Measurements from ENCODE around the gene ARL4C.

Gene ARL4C, protein sequence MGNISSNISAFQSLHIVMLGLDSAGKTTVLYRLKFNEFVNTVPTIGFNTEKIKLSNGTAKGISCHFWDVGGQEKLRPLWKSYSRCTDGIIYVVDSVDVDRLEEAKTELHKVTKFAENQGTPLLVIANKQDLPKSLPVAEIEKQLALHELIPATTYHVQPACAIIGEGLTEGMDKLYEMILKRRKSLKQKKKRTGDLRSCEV

DNA sequence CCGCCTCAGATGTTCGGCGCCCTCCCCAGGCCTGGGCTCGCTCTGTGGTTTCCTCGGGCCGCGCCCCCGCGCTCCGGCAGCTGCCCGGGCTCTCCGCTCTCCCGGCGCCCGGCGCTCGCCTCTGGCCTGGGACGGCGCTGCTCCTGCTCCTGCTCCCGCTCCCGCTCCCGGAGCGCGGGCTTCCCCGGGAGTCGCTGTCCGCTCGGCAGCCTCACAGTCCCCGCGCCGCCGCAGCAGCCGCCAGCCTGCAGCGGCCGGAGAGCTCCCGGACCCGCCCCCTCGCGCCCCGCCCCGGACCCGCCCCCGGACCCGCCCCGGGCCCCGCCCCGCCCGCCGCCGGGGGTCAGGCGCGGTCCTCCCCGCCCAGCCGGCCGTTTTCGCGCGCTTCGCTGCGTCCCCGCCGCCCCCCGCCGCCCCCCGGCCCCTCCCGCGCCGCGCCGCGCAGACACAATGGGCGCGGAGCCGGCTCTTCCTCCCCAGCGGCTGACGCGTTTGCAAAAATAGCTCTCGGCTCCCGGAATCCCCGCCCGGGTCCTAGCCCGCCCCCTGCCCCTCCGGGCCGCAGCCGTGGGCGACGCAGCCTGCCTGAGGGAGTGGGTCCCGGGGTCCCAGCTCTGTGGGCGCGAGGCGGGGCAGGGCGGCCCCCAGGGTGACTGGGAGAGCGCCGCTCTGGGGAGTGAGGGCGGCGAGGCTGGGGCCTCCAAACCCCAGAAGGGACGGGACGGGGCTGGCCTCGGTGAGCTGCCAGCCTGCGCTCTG, at the start of gene ARL4C:
Gene ARL4C (minus strand): TSS at position 247 of the 759 bp plus-strand sequence. CDS start 495 bp downstream, outside the sequence.
- H3K27ac ChIP-seq (ENCODE audit: low read length), result no peak within 1 kb of the TSS
- WGBS (ENCODE audit: insufficient coverage, insufficient read length), result no CpG with 5 or more reads among the region's 100 CpGs
- H3K4me3 ChIP-seq (ENCODE audit: low read length), result peak within 1 kb of the TSS; percentile 72
- no peaks in the 10 kb centered on the region for H3K9me3 ChIP-seq (ENCODE audit: control insufficient read depth, insufficient read depth, low read length)
- no peaks in the 10 kb centered on the region for H3K36me3 ChIP-seq (ENCODE audit: control insufficient read depth, insufficient read depth, low read length)
- H3K27me3 ChIP-seq (ENCODE audit: control insufficient read depth, insufficient read depth, low read length), result no peaks in the 10 kb centered on the region; the same call in 1 of the 2 replicates
- no peak for DNase-seq (ENCODE audit: low read depth, low spot score)
- peaks cover 1% of the 10 kb centered on the region for H3K4me1 ChIP-seq (ENCODE audit: control insufficient read depth, insufficient read depth, low read length)

DNA sequence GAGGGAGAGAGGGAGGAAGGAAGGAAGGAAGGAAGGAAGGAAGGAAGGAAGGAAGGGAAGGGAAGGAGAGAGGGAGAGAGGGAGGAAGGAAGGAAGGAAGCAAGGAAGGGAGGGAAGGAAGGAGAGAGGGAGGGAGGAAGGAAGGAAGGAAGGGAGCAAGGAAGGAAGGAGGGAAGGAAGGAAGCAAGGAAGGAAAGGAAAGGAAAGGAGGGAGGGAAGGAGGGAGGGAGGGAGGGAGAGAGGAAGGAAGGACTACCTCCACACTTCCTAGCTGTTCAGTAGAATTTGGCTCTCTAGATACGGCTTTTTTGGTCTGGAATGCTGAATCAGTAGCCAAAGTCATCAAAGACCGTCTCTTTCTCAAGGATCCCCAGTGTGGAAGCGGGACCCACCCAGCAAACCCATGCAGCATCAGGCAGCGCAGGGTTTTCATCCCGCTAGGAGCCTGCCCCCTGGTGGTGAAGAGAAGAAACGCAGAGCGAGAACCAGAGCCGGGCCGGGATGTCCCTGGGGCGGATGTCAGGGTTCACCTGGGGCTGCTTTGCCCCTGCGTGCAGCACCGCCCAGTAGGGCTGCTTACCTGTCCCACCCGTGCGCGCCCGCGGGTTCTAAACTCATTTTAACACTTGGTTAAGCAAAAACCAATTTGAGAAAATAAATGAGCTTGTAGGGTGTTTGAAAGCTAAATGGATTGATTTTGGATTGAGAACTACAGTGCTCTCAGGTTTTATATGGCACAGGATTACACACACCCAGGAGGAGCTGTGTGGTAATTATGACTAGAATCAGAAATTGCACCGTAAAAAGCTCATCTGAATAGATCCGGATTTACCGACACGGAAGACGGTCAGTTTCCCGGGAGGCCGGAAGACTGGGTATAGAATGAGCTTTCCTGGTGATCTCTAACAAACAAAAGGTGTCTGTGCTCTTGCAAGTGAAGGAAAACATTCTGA, 48.1 kb upstream of the ARL4C start:
- H3K27me3 ChIP-seq (ENCODE audit: control insufficient read depth, insufficient read depth, low read length), result no peaks in the 10 kb centered on the region
- no peaks in the 10 kb centered on the region for H3K36me3 ChIP-seq (ENCODE audit: control insufficient read depth, insufficient read depth, low read length)
- H3K4me1 ChIP-seq (ENCODE audit: control insufficient read depth, insufficient read depth, low read length), result peaks cover 6% of the 10 kb centered on the region
- peak; percentile 58 for DNase-seq (ENCODE audit: low read depth, low spot score)
- H3K4me3 ChIP-seq (ENCODE audit: low read length), result no peak overlapping the region
- no peaks in the 10 kb centered on the region for H3K9me3 ChIP-seq (ENCODE audit: control insufficient read depth, insufficient read depth, low read length)
- H3K27ac ChIP-seq (ENCODE audit: low read length), result no peak overlapping the region
- WGBS (ENCODE audit: insufficient coverage, insufficient read length), result no CpG with 5 or more reads among the region's 24 CpGs

DNA sequence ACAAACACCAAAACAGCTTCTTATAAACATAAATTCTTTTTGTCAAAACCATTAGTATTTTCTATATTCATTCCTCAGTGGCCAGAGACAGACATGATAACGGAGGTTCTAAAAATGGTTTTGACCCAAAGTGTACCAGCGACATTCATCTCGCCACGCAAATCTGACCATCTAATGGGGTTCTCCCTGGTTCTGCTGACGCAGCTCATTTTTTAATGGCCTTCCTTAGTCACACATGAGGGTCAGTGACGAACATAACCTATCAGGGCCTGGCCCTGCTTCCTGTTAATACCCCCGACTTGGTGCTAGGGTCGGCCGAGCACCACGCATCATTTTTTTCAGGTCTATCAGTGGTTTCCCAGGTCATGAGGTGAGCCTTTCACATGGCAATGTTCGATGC, 45.9 kb upstream of the ARL4C start:
- no CpG with 5 or more reads among the region's 11 CpGs for WGBS (ENCODE audit: insufficient coverage, insufficient read length)
- H3K4me3 ChIP-seq (ENCODE audit: low read length), result no peak overlapping the region
- H3K27me3 ChIP-seq (ENCODE audit: control insufficient read depth, insufficient read depth, low read length), result no peaks in the 10 kb centered on the region
- no peak for DNase-seq (ENCODE audit: low read depth, low spot score)
- H3K4me1 ChIP-seq (ENCODE audit: control insufficient read depth, insufficient read depth, low read length), result peaks cover 2% of the 10 kb centered on the region
- H3K9me3 ChIP-seq (ENCODE audit: control insufficient read depth, insufficient read depth, low read length), result no peaks in the 10 kb centered on the region
- no peak overlapping the region for H3K27ac ChIP-seq (ENCODE audit: low read length)
- H3K36me3 ChIP-seq (ENCODE audit: control insufficient read depth, insufficient read depth, low read length), result no peaks in the 10 kb centered on the region

DNA sequence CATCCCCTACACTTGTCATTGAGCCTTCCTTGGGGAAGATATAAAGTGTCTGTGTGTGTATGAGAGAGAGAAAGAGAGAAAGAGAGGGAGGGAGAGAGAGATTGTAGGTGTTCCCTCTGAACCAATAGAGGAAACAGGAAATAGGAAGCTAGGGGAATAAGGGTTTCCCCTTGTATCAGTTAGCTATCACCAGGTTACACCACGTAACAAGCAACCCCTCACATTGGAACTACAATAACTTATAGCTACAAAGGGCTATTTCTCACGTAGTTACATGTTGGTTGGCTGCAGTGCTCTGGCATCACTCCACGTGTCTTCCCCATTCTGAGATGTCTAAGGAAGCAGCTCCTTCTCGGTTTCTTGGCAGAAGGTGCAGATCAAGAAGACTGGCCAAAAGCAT, 41.0 kb upstream of the ARL4C start:
- H3K36me3 ChIP-seq (ENCODE audit: control insufficient read depth, insufficient read depth, low read length), result no peaks in the 10 kb centered on the region
- no peaks in the 10 kb centered on the region for H3K9me3 ChIP-seq (ENCODE audit: control insufficient read depth, insufficient read depth, low read length)
- H3K4me1 ChIP-seq (ENCODE audit: control insufficient read depth, insufficient read depth, low read length), result no peaks in the 10 kb centered on the region
- DNase-seq (ENCODE audit: low read depth, low spot score), result no peak
- no CpG with 5 or more reads among the region's 4 CpGs for WGBS (ENCODE audit: insufficient coverage, insufficient read length)
- H3K27me3 ChIP-seq (ENCODE audit: control insufficient read depth, insufficient read depth, low read length), result no peaks in the 10 kb centered on the region
- H3K4me3 ChIP-seq (ENCODE audit: low read length), result no peak overlapping the region
- H3K27ac ChIP-seq (ENCODE audit: low read length), result no peak overlapping the region

DNA sequence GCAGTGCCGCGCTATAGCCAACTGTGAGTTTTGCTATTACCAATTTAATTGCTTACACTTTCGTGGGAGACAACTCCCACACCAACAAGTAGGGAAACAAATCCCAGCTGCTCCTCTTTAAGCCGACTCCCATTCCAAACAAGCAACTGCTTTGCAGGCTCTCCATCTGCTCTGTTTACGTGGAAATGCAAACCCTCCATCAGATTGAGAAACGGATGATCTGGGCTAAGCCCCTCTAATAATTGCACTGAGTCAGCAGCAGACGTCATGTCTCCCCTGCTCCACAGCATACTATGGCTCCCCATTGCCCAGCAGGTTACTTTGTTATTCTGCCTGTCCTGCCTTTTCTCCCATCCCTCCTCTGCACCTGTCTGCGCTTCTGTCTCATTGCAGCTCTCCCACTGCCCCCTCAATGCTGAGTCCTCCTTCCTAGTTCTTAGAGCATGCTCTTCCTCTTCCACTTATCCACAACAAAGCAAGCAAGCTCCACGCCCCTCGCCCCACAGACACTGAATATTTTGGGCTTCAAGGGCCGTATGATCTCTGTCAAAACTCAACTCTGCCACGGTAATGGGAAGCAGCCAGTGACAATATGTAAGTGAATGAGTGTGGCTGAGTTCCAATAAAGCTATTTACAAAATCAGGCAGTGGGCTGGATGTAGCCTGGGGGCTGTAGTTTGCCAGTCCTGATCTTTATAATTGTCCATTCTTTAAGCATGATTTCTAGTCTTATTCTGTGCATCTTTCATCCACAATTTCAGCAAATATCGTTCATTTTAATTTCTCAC, 39.5 kb upstream of the ARL4C start:
- H3K4me3 ChIP-seq (ENCODE audit: low read length), result no peak overlapping the region
- no peaks in the 10 kb centered on the region for H3K36me3 ChIP-seq (ENCODE audit: control insufficient read depth, insufficient read depth, low read length)
- no CpG with 5 or more reads among the region's 13 CpGs for WGBS (ENCODE audit: insufficient coverage, insufficient read length)
- no peak overlapping the region for H3K27ac ChIP-seq (ENCODE audit: low read length)
- no peaks in the 10 kb centered on the region for H3K4me1 ChIP-seq (ENCODE audit: control insufficient read depth, insufficient read depth, low read length)
- no peaks in the 10 kb centered on the region for H3K27me3 ChIP-seq (ENCODE audit: control insufficient read depth, insufficient read depth, low read length)
- no peaks in the 10 kb centered on the region for H3K9me3 ChIP-seq (ENCODE audit: control insufficient read depth, insufficient read depth, low read length)
- no peak for DNase-seq (ENCODE audit: low read depth, low spot score)

DNA sequence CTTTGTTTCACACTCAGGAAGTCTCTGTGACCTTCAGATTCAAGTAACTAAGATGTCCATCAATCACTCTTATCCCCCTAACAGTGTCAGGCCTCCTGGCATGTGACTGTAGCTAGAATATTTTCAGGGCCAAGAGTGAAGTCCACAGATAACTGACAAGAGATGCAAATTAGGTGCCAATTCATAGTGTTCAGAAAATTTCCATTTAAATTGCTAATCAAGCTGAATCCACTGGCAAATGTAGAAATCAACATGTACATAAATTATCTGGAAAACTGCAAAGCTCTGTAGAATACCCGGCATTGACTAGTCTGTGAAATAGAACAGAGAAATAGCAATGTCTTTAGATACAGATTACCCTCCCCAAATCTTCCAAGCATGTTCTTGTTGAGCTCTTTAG, 38.6 kb upstream of the ARL4C start:
- H3K27ac ChIP-seq (ENCODE audit: low read length), result no peak overlapping the region
- no peak overlapping the region for H3K4me3 ChIP-seq (ENCODE audit: low read length)
- no peaks in the 10 kb centered on the region for H3K36me3 ChIP-seq (ENCODE audit: control insufficient read depth, insufficient read depth, low read length)
- no peaks in the 10 kb centered on the region for H3K9me3 ChIP-seq (ENCODE audit: control insufficient read depth, insufficient read depth, low read length)
- WGBS (ENCODE audit: insufficient coverage, insufficient read length), result no CpG with 5 or more reads among the region's 1 CpG
- DNase-seq (ENCODE audit: low read depth, low spot score), result no peak
- no peaks in the 10 kb centered on the region for H3K27me3 ChIP-seq (ENCODE audit: control insufficient read depth, insufficient read depth, low read length)
- no peaks in the 10 kb centered on the region for H3K4me1 ChIP-seq (ENCODE audit: control insufficient read depth, insufficient read depth, low read length)

DNA sequence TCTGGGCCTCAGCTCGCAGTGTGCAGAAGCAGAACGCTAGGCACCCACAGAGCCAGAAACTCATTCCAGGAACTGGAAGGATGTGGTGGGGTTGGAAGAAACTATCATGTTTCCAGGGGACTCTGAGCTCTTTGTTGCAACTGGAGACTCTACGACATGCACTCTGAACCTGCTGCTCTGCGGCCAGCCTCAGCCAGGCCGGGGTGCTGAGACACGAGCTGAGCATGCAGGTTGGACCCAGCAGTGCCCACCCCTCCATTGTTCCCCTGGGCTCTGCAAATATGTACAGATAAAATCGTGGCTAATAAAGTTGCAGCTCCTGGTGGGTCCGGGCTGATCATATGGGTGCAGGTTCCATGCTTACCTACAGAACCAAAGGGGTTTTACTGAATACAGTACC, 37.6 kb upstream of the ARL4C start:
- H3K4me1 ChIP-seq (ENCODE audit: control insufficient read depth, insufficient read depth, low read length), result no peaks in the 10 kb centered on the region
- WGBS (ENCODE audit: insufficient coverage, insufficient read length), result no CpG with 5 or more reads among the region's 8 CpGs
- no peaks in the 10 kb centered on the region for H3K36me3 ChIP-seq (ENCODE audit: control insufficient read depth, insufficient read depth, low read length)
- no peaks in the 10 kb centered on the region for H3K9me3 ChIP-seq (ENCODE audit: control insufficient read depth, insufficient read depth, low read length)
- H3K4me3 ChIP-seq (ENCODE audit: low read length), result no peak overlapping the region
- no peak for DNase-seq (ENCODE audit: low read depth, low spot score)
- no peak overlapping the region for H3K27ac ChIP-seq (ENCODE audit: low read length)
- no peaks in the 10 kb centered on the region for H3K27me3 ChIP-seq (ENCODE audit: control insufficient read depth, insufficient read depth, low read length)

DNA sequence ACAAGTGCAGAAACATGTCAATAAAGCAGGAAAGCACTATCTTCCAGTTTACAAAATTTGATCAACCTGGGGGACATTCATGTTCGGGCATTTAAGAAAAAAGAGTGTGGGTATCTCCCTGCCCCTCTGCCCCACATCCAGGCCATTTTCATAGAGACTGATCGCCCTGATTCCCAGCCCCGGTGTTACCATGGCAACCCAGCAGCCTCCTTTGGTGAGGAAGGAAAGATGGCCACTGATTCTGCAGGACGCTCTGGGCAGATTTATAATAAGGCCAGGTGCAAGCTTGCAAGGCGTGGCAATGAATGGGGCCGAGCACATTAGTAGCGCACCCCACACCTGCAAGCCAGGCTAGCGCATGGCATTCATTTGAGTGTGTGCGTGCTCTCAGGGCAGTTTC, 36.7 kb upstream of the ARL4C start:
- Histone ChIP-seq H3K4me1 (ENCODE audit: control insufficient read depth, insufficient read depth, low read length) (peaks cover 2% of the 10 kb centered on the region; the same call in 1 of the 2 replicates), H3K36me3 (ENCODE audit: control insufficient read depth, insufficient read depth, low read length) (no peaks in the 10 kb centered on the region), H3K27me3 (ENCODE audit: control insufficient read depth, insufficient read depth, low read length) (no peaks in the 10 kb centered on the region), H3K9me3 (ENCODE audit: control insufficient read depth, insufficient read depth, low read length) (no peaks in the 10 kb centered on the region), H3K27ac (ENCODE audit: low read length) (no peak overlapping the region), H3K4me3 (ENCODE audit: low read length) (no peak overlapping the region)
- WGBS (ENCODE audit: insufficient coverage, insufficient read length), result no CpG with 5 or more reads among the region's 9 CpGs
- DNase-seq (ENCODE audit: low read depth, low spot score), result no peak

DNA sequence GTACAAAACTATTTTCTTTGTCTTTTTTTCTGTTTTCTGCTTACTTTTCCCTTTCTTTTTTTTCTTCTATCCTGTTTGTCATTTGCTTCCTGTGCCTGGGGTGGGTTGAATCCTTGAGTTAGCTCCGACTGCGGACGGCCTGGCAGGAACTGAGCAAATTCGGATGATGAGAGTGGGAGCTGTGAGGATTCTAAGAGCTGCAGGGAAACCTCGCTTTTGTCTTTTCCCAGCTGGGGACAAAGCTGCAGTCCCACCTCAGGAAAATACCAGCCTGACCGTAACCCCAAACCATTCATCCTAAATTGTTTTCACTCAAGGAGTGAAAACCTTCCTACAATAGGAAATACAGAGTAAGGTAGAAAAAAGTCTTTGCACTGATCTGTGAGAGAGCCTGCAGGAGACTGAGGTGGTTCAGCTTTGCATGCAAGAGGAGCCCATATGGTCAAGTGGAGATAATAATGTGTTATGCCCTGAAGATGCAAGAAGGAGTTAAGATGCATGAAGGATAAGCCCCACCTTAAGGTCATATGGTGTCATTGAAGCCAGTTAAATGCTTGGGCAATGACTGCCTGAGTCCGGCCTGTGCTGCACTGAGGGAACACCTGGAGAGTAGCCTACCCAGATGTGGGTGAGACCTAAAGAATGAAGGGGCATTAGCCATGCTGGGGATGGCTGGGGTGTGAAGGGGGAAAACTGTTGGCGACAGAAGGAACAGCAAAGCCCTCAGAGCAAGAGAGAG, 31.7 kb upstream of the ARL4C start:
- Histone ChIP-seq H3K27me3 (ENCODE audit: control insufficient read depth, insufficient read depth, low read length) (no peaks in the 10 kb centered on the region), H3K9me3 (ENCODE audit: control insufficient read depth, insufficient read depth, low read length) (no peaks in the 10 kb centered on the region), H3K36me3 (ENCODE audit: control insufficient read depth, insufficient read depth, low read length) (no peaks in the 10 kb centered on the region), H3K4me3 (ENCODE audit: low read length) (no peak overlapping the region), H3K4me1 (ENCODE audit: control insufficient read depth, insufficient read depth, low read length) (peaks cover 2% of the 10 kb centered on the region; the same call in 1 of the 2 replicates), H3K27ac (ENCODE audit: low read length) (no peak overlapping the region)
- WGBS (ENCODE audit: insufficient coverage, insufficient read length), result no CpG with 5 or more reads among the region's 8 CpGs
- DNase-seq (ENCODE audit: low read depth, low spot score), result no peak
